PC-3 (cell line): Measurements from ENCODE around the gene SLC46A1.

Experiments used
- EZH2 ChIP-seq: fragments of 300-600 bp; sonication (generic); IDR thresholded peaks from one replicate; pipeline ENCODE4 v1.6.1; 2017; ENCODE audit warnings: antibody characterized with exemption, mild to moderate bottlenecking, low read length; ENCODE audit not compliant: unreplicated experiment
- EZH2phosphoT487 ChIP-seq: fragments of 300-600 bp; sonication (generic); IDR thresholded peaks from 2 replicates; pipeline ENCODE4 v1.6.1; 2018; ENCODE audit warnings: mild to moderate bottlenecking, antibody characterized with exemption, low read length, borderline replicate concordance
- TF ChIP-seq, protein P1 (sequence below): fragments of 300-600 bp; sonication (generic); conservative IDR thresholded peaks from 2 replicates; pipeline ENCODE4 v1.5.1; 2017; ENCODE audit warnings: antibody characterized with exemption, low read depth, mild to moderate bottlenecking, low read length

DNA sequence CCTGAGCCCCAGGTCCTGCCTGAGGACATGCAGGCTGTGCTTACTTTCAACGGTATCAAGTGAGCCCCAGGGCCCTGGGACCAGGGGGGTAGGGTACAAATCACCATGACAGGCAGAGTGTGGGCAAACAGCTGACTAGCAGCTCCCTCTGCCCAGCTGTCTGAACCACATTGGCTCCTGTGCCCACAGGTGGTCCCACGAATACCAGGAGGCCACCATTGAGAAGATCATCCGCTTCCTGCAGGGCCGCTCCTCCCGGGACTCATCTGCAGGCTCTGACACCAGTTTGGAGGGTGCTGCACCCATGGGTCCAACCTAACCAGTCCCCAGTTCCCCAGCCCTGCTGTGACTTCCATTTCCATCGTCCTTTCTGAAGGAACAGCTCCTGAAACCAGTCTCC lies 10.0 kb downstream of the SLC46A1 start:
- TF ChIP-seq, protein P1, sequence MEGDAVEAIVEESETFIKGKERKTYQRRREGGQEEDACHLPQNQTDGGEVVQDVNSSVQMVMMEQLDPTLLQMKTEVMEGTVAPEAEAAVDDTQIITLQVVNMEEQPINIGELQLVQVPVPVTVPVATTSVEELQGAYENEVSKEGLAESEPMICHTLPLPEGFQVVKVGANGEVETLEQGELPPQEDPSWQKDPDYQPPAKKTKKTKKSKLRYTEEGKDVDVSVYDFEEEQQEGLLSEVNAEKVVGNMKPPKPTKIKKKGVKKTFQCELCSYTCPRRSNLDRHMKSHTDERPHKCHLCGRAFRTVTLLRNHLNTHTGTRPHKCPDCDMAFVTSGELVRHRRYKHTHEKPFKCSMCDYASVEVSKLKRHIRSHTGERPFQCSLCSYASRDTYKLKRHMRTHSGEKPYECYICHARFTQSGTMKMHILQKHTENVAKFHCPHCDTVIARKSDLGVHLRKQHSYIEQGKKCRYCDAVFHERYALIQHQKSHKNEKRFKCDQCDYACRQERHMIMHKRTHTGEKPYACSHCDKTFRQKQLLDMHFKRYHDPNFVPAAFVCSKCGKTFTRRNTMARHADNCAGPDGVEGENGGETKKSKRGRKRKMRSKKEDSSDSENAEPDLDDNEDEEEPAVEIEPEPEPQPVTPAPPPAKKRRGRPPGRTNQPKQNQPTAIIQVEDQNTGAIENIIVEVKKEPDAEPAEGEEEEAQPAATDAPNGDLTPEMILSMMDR = no peak
- TF ChIP-seq EZH2 = no peak
- TF ChIP-seq EZH2phosphoT487 = no peak
